Epithelial cell of proximal tubule (primary cell): ENCODE results near the gene BAIAP2L2. TPM values are rescaled to one million over a fixed set of nuclear protein-coding genes. Genes with fewer than 3 reads are reported as not detected.

Source experiments
- DNase-seq: peaks from one replicate; pipeline ENCODE4 v3.0.0-alpha.2; 2011; ENCODE audit warnings: low read depth
- H3K4me3 ChIP-seq: 2 replicates; pipeline ENCODE4 v1.5.1; 2011; ENCODE audit warnings: low read depth, mild to moderate bottlenecking, low read length
- total RNA-seq: library from RNA; depleted of rRNA; stranded (reverse); fragments of >200 nt; gene quantifications from 2 replicates; pipeline ENCODE4 v1.2.3, GENCODE V29; 2015
- TF ChIP-seq, protein P1 (sequence below): conservative IDR thresholded peaks from 2 replicates; pipeline ENCODE4 v1.5.1; 2012; ENCODE audit warnings: low read depth, mild to moderate bottlenecking, low read length

The BAIAP2L2 gene
- total RNA-seq, 1 donor from 2014 or later = 6.5 TPM

DNA sequence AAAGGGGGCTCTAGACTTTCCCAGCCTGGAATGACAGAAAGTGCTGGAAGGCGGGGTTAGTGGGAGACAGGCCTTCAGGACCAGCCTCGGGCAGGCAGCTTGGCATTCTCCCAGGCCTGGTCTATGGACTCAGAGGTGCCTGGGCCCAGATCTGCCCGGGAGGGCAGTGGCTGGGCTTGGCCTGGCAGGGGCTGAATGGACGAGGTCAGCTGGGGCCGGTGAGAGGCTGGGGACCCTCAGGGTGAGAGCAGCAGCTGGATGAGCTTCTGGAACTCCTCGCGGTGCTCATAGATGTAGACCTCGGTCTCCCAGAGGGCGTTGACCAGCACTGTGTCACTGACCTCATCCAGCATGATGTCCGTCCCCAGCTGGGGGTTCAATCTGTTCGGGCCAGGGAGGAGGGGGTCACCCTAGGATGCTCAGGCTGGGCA, 1.5 kb upstream of the BAIAP2L2 start:
- TF ChIP-seq, protein P1, sequence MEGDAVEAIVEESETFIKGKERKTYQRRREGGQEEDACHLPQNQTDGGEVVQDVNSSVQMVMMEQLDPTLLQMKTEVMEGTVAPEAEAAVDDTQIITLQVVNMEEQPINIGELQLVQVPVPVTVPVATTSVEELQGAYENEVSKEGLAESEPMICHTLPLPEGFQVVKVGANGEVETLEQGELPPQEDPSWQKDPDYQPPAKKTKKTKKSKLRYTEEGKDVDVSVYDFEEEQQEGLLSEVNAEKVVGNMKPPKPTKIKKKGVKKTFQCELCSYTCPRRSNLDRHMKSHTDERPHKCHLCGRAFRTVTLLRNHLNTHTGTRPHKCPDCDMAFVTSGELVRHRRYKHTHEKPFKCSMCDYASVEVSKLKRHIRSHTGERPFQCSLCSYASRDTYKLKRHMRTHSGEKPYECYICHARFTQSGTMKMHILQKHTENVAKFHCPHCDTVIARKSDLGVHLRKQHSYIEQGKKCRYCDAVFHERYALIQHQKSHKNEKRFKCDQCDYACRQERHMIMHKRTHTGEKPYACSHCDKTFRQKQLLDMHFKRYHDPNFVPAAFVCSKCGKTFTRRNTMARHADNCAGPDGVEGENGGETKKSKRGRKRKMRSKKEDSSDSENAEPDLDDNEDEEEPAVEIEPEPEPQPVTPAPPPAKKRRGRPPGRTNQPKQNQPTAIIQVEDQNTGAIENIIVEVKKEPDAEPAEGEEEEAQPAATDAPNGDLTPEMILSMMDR = no peak
- DNase-seq = no peak
- peak overlapping the region; percentile 84 for H3K4me3 ChIP-seq

DNA sequence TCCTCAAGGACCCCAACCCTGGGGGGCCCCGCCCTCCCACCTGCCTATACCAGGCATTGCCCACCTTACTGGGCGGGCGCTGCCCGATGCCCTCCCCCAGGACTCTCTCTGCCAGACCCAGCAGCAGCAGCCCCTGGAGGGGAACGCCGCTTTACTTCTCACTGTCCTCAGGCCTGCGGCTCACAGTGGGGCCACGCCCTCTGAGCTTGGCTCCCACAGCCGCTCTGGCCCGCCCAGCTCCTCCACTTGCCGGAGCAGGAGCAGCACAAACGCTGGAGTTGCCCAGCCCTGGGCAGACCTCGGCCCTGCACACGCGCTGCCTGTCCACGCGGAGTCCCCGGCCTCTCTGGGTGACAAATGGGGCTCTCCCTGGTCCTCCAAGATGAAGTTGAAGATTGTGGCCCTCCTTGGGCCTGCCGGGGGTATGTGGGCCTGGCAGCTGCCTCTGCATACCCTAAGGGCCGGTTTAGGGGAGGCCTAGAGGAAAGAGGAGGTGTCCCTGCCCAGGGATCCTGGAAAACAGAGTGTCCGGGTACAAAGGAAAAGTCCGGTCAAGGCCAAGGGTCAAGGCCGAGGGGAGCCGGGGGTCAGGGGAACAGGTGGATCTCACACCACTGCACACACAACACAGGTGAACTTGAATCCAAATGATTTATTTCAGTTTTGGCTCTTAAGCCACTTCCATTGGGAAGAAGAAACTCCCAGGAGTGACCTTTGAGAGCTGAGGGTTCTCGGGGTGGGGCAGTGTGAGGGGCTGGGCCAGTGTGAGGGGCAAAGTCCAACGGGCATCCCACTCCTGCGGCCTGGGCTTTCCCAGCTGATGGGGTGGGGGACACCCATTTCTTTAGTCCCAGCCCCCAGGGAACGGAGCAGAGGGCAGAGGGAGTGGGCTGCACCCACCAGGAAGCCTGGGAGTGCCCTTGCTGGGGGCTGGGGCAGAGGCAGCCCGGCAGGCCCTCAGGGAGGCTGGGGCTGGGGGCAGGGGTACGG, 674 bp upstream of the BAIAP2L2 start:
- no peak for DNase-seq
- TF ChIP-seq, protein P1 = no peak
- H3K4me3 ChIP-seq = peak overlapping the region; percentile 84

DNA sequence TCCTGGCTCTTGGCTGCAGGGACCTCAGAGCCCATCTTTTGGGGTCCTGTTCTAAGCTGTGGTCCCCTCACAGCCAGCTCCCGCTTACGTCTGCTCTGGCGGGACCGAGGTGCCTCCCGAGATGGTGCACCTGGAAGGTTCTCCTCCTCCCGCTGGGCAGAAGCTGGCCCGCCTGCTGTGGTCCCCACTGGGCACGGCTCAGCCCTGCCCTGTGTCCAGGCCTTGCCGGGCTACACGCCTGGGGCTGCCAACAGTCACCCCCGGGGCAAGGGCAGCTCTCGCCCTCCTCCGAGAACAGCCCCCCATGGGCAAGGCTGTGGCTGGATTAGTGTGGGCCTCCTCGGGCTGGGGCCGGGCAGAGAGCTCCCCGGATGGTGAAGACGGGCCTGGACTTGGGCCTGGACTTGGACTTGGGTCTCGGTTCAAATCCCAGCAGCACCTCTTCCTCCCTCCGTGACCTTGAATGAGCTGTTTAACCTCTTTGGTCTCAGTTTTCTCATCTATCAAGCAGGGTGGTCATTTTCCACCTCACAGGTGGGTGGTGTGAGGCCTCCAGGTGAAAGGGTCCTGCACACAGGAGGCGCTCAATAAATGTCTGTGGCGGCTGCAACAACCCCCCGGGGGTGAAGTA, 998 bp downstream of the BAIAP2L2 start:
- H3K4me3 ChIP-seq = peak overlapping the region; percentile 84
- no peak for DNase-seq
- TF ChIP-seq, protein P1 = no peak

- no peak overlapping the region for H3K4me3 ChIP-seq
- TF ChIP-seq, protein P1 = no peak
- no peak for DNase-seq
Measured at GRCh38 chr22:38108561-38109319, 1.7 kb downstream of the BAIAP2L2 start.

- TF ChIP-seq, protein P1 = no peak
- DNase-seq = no peak
Measured at GRCh38 chr22:38107692-38108515, 2.6 kb downstream of the BAIAP2L2 start.

More at GRCh38 chr22:38107692-38108515, 2.6 kb downstream of the BAIAP2L2 start:
- H3K4me3 ChIP-seq = no peak overlapping the region
